ENCODE results near the gene INHBB. TPM values are rescaled to one million over a fixed set of nuclear protein-coding genes. Genes with fewer than 3 reads are reported as not detected.

Gene INHBB
- total and polyA plus RNA-seq, 9 of the 15 experiments (the other 6 are each of a cell fraction or from before 2014, with no cell fraction given), result not detected

- WGBS (ENCODE audit: insufficient coverage, low coverage, missing lambda C conversion rate), result 84% methylated on average over 5 of the region's 5 CpGs
- Histone ChIP-seq H2AFZ (ENCODE audit: low read depth, low read length) (no peak overlapping the region), H3K36me3 (ENCODE audit: control insufficient read depth, insufficient read depth, low read length) (peaks cover 4% of the 10 kb centered on the region; the same call in 1 of the 3 replicates), H3K79me2 (ENCODE audit: control insufficient read depth, insufficient read depth, low read length) (no peaks in the 10 kb centered on the region), H3K27ac (ENCODE audit: extremely low read depth, low read depth, low read length) (no peak overlapping the region), H3K9me1 (ENCODE audit: control insufficient read depth, insufficient read depth, low read length) (no peaks in the 10 kb centered on the region), H3K9me3 (replicated peaks; ENCODE audit: control insufficient read depth, insufficient read depth, low read depth, low read length) (no peaks in the 10 kb centered on the region), H4K20me1 (replicated peaks; ENCODE audit: control insufficient read depth, insufficient read depth, low read length) (peaks cover 5% of the 10 kb centered on the region; the same call in 1 of the 2 replicates), H3K9ac (ENCODE audit: insufficient read depth in 1 of 2, low read depth in 2 of 2, low read length in 2 of 2) (no peak overlapping the region), H3K4me3 (no peak overlapping the region), H3K4me1 (replicated peaks in 1 of 2; ENCODE audit: control insufficient read depth in 2 of 2, insufficient read depth in 2 of 2, low read length in 2 of 2) (peaks cover 3 to 9% of the 10 kb centered on the region in 2 experiments; a peak in 4 of 5 replicates), H3K4me2 (ENCODE audit: insufficient read depth, low read length) (no peak overlapping the region), H3K27me3 (ENCODE audit: control insufficient read depth in 2 of 2, insufficient read depth in 2 of 2, low read length in 2 of 2) (peaks cover 0 to 8% of the 10 kb centered on the region in 2 experiments; a peak in 1 of 5 replicates)
- intact Hi-C loops (cut with micrococcal nuclease), result no loop called here
- ChIA-PET CTCF (ENCODE audit: low intra/inter-chr PET ratio) (no interaction called here), POLR2A (interaction anchor here (0.6 kb wide), 1 partner anchor 32 kb away, joined by 3 read pairs; no protein-coding TSS in a partner anchor)
- in situ Hi-C loops (cut with MboI), result no loop called here
- DNase-seq (ENCODE audit: extremely low read depth in 1 of 4, low spot score in 3 of 4) (no peak), FAIRE-seq (no peak), ATAC-seq (no peak)
- no TSS peak for BruUV-seq (replicated peaks)
- TF ChIP-seq MXD1 (CRISPR knock-in tag; IDR thresholded peaks at IDR 0.05; ENCODE audit: borderline replicate concordance, poor library complexity, severe bottlenecking) (no peak), HMGN3 (IDR thresholded peaks at IDR 0.05; ENCODE audit: borderline replicate concordance, extremely low read depth, insufficient read length, low read depth, low read length) (no peak), ZBTB11 (CRISPR knock-in tag; IDR thresholded peaks at IDR 0.05) (no peak), POLR3G (IDR thresholded peaks at IDR 0.05; ENCODE audit: extremely low read depth, insufficient read length, insufficient replicate concordance) (no peak), ZHX1 (conservative IDR thresholded peaks at IDR 0.05; ENCODE audit: low read length) (no peak), E2F6 (IDR thresholded peaks at IDR 0.05; ENCODE audit: borderline replicate concordance in 1 of 2, extremely low read depth in 1 of 2, insufficient read depth in 1 of 2, insufficient read length in 1 of 2, low read depth in 1 of 2, low read length in 1 of 2, poor library complexity in 1 of 2, severe bottlenecking in 1 of 2) (no peak), E2F1 (CRISPR knock-in tag; IDR thresholded peaks at IDR 0.05) (no peak), MAFK (IDR thresholded peaks at IDR 0.05; ENCODE audit: low read length) (no peak), CBFA2T3 (IDR thresholded peaks at IDR 0.05) (no peak), THRAP3 (IDR thresholded peaks at IDR 0.05; ENCODE audit: borderline replicate concordance) (no peak), KLF1 (tag; IDR thresholded peaks at IDR 0.05) (no peak), SREBF1 (IDR thresholded peaks at IDR 0.05; ENCODE audit: borderline replicate concordance, low read depth, low read length) (no peak)
These were observed 44.7 kb upstream of the INHBB start for GRCh38 chr2:120301284-120301683.

All from K562 (cell line).